Measurements from ENCODE around the gene OR4D2. TPM values are rescaled to one million over a fixed set of nuclear protein-coding genes. Genes with fewer than 3 reads are reported as not detected.
"Not testable (repeated sequence)": the region's sequence is repeated elsewhere in the genome, so short reads cannot be mapped to it uniquely, and the experiment has no call there.

Gene OR4D2
- total RNA-seq, 1 experiment from 2014 or later, result not detected

GRCh38 chr17:58141505-58141904, 25.3 kb upstream of the OR4D2 start:
- H3K27ac Mint-ChIP-seq (ENCODE audit: low read depth, unreplicated experiment), result no peak overlapping the region
- intact Hi-C loops (cut with micrococcal nuclease), result no loop called here
- DNase-seq (ENCODE audit: unreplicated experiment), result no peak
- peaks cover 30% of the 10 kb centered on the region for H3K9me3 Mint-ChIP-seq (ENCODE audit: unreplicated experiment)
- POLR2A ChIA-PET, result no interaction called here
- CTCF ChIA-PET, result no interaction called here
- no peaks in the 10 kb centered on the region for H3K36me3 Mint-ChIP-seq (ENCODE audit: insufficient read depth, unreplicated experiment)
- no TSS peak for BruUV-seq (replicated peaks)
- H3K27me3 Mint-ChIP-seq (ENCODE audit: insufficient read depth, unreplicated experiment), result peaks cover 84% of the 10 kb centered on the region
- no peak overlapping the region for H3K4me3 Mint-ChIP-seq (ENCODE audit: unreplicated experiment)
- TF ChIP-seq CTCF (IDR thresholded peaks at IDR 0.05; ENCODE audit: unreplicated experiment), result no peak
- no peaks in the 10 kb centered on the region for H3K4me1 Mint-ChIP-seq (ENCODE audit: insufficient read depth, unreplicated experiment)

GRCh38 chr17:58143335-58143734, 23.4 kb upstream of the OR4D2 start:
- Mint-ChIP-seq H3K9me3 (ENCODE audit: unreplicated experiment) (peaks cover 32% of the 10 kb centered on the region), H3K27me3 (ENCODE audit: insufficient read depth, unreplicated experiment) (peaks cover 84% of the 10 kb centered on the region)
- H3K27ac Mint-ChIP-seq (ENCODE audit: low read depth, unreplicated experiment); H3K4me1 Mint-ChIP-seq (ENCODE audit: insufficient read depth, unreplicated experiment); intact Hi-C loops (cut with micrococcal nuclease); H3K4me3 Mint-ChIP-seq (ENCODE audit: unreplicated experiment); POLR2A ChIA-PET; DNase-seq (ENCODE audit: unreplicated experiment); CTCF ChIA-PET; BruUV-seq (replicated peaks); H3K36me3 Mint-ChIP-seq (ENCODE audit: insufficient read depth, unreplicated experiment): not testable (repeated sequence)

GRCh38 chr17:58144801-58145200, 22.0 kb upstream of the OR4D2 start:
- no peaks in the 10 kb centered on the region for H3K36me3 Mint-ChIP-seq (ENCODE audit: insufficient read depth, unreplicated experiment)
- H3K4me1 Mint-ChIP-seq (ENCODE audit: insufficient read depth, unreplicated experiment), result no peaks in the 10 kb centered on the region
- BruUV-seq (replicated peaks), result no TSS peak
- no peak overlapping the region for H3K4me3 Mint-ChIP-seq (ENCODE audit: unreplicated experiment)
- intact Hi-C loops (cut with micrococcal nuclease), result no loop called here
- DNase-seq (ENCODE audit: unreplicated experiment), result no peak
- CTCF ChIA-PET, result no interaction called here
- no peak overlapping the region for H3K27ac Mint-ChIP-seq (ENCODE audit: low read depth, unreplicated experiment)
- POLR2A ChIA-PET, result interaction anchor here (0.6 kb wide), 1 partner anchor 10 kb away, joined by 3 read pairs; no protein-coding TSS in a partner anchor
- H3K9me3 Mint-ChIP-seq (ENCODE audit: unreplicated experiment), result peaks cover 32% of the 10 kb centered on the region
- peaks cover 84% of the 10 kb centered on the region for H3K27me3 Mint-ChIP-seq (ENCODE audit: insufficient read depth, unreplicated experiment)
- no peak for TF ChIP-seq CTCF (IDR thresholded peaks at IDR 0.05; ENCODE audit: unreplicated experiment)

GRCh38 chr17:58147930-58148434, 18.8 kb upstream of the OR4D2 start, which contains the start of gene OR4D1:
Gene OR4D1, plus strand, starts transcription at chr17:58148384. Its CDS starts 6,770 bp downstream, at chr17:58155154.
- no peaks in the 10 kb centered on the region for H3K36me3 Mint-ChIP-seq (ENCODE audit: insufficient read depth, unreplicated experiment)
- no peaks in the 10 kb centered on the region for H3K4me1 Mint-ChIP-seq (ENCODE audit: insufficient read depth, unreplicated experiment)
- POLR2A ChIA-PET, result no interaction called here
- H3K4me3 Mint-ChIP-seq (ENCODE audit: unreplicated experiment), result no peak within 1 kb of the TSS
- no peak for DNase-seq (ENCODE audit: unreplicated experiment)
- intact Hi-C loops (cut with micrococcal nuclease), result no loop called here
- CTCF ChIA-PET, result interaction anchor here (0.6 to 1.0 kb wide), 2 partner anchors 27 to 35 kb away, joined by 3 read pairs; no protein-coding TSS in a partner anchor
- peaks cover 32% of the 10 kb centered on the region for H3K9me3 Mint-ChIP-seq (ENCODE audit: unreplicated experiment)
- no TSS peak for BruUV-seq (replicated peaks)
- H3K27ac Mint-ChIP-seq (ENCODE audit: low read depth, unreplicated experiment), result no peak within 1 kb of the TSS
- TF ChIP-seq CTCF (IDR thresholded peaks at IDR 0.05; ENCODE audit: unreplicated experiment), result no peak
- peaks cover 91% of the 10 kb centered on the region for H3K27me3 Mint-ChIP-seq (ENCODE audit: insufficient read depth, unreplicated experiment)

- no peak for TF ChIP-seq CTCF (IDR thresholded peaks at IDR 0.05; ENCODE audit: unreplicated experiment)
- H3K9me3 Mint-ChIP-seq (ENCODE audit: unreplicated experiment), result peaks cover 31% of the 10 kb centered on the region
- intact Hi-C loops (cut with micrococcal nuclease), result no loop called here
- DNase-seq (ENCODE audit: unreplicated experiment), result no peak
- POLR2A ChIA-PET, result no interaction called here
- H3K36me3 Mint-ChIP-seq (ENCODE audit: insufficient read depth, unreplicated experiment), result no peaks in the 10 kb centered on the region
- H3K27ac Mint-ChIP-seq (ENCODE audit: low read depth, unreplicated experiment), result no peak overlapping the region
- no peak overlapping the region for H3K4me3 Mint-ChIP-seq (ENCODE audit: unreplicated experiment)
- H3K27me3 Mint-ChIP-seq (ENCODE audit: insufficient read depth, unreplicated experiment), result peaks cover 93% of the 10 kb centered on the region
- H3K4me1 Mint-ChIP-seq (ENCODE audit: insufficient read depth, unreplicated experiment), result no peaks in the 10 kb centered on the region
- CTCF ChIA-PET, result no interaction called here
- BruUV-seq (replicated peaks), result no TSS peak
Measured at GRCh38 chr17:58148609-58149008, 18.2 kb upstream of the OR4D2 start.
